Uterus (tissue), 2 donors: ENCODE results near the gene MTMR12.

Experiments
- CTCF ChIP-seq, 4 experiments: fragments of 200-600 bp in 2 of 4; fragments of 450-650 bp in 2 of 4; sonication (generic) in 2 of 4; IDR thresholded peaks; one replicate each; pipeline ENCODE4 v1.5.1; 2016 to 2019; ENCODE audit warnings: antibody characterized with exemption in 4 of 4, mild to moderate bottlenecking in 2 of 4, moderate library complexity in 1 of 4
- POLR2A ChIP-seq, 2 donors: fragments of 450-650 bp; IDR thresholded peaks; one replicate each; pipeline ENCODE4 v1.6.1; 2016; ENCODE audit warnings: antibody characterized with exemption in 2 of 2, mild to moderate bottlenecking in 1 of 2, moderate library complexity in 1 of 2

DNA sequence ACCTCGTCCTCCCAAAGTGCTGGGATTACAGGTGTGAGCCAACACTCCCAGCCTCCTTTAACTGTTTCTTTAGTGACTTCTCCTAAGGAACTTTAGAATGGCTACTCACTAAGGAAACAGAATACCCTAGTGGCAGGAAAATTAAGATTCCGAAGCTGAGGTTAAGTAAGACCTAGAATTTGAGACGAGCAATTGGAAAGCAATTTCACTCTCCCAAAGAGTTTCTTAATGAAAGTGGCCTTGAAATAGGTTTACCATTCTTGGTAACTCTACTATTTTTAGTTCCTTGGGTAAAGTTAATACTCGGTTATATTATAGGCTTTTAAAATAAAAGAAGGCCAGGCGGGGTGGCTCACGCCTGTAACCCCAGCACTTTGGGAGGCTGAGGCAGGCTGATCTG lies 115.7 kb downstream of the MTMR12 start:
- TF ChIP-seq CTCF (IDR thresholded peaks at IDR 0.05) = no peak
- no peak for TF ChIP-seq POLR2A (IDR thresholded peaks at IDR 0.05)
